Liver (tissue), 9 donors: ENCODE results near the gene PODN. TPM values are rescaled to one million over a fixed set of nuclear protein-coding genes. Genes with fewer than 3 reads are reported as not detected.

Source experiments
- DNase-seq: peaks from one replicate; pipeline ENCODE4 v3.0.0-alpha.2; 2017; ENCODE audit warnings: low spot score
- H3K27ac ChIP-seq, 2 donors: one replicate each; pipeline ENCODE4 v1.7.0; 2013; ENCODE audit warnings: inconsistent platforms in 2 of 2, low read length in 2 of 2, control low read depth in 1 of 2, low read depth in 1 of 2, mild to moderate bottlenecking in 1 of 2
- H3K27me3 ChIP-seq, 4 donors: one replicate each; pipeline versions ENCODE4 v1.6.1 to v1.7.0; 2013; ENCODE audit warnings: low read length in 3 of 4, inconsistent platforms in 1 of 4, mild to moderate bottlenecking in 1 of 4, moderate library complexity in 1 of 4; ENCODE audit not compliant: control insufficient read depth in 4 of 4, insufficient read depth in 4 of 4
- H3K36me3 ChIP-seq, 4 donors: one replicate each; pipeline versions ENCODE4 v1.6.1 to v1.7.0; 2013; ENCODE audit warnings: low read length in 3 of 4, mild to moderate bottlenecking in 3 of 4, low read depth in 1 of 4, moderate library complexity in 1 of 4; ENCODE audit not compliant: control insufficient read depth in 4 of 4, insufficient read depth in 3 of 4
- H3K4me1 ChIP-seq, 4 donors: one replicate each; pipeline versions ENCODE4 v1.6.1 to v1.7.0; 2013; ENCODE audit warnings: low read length in 3 of 4, mild to moderate bottlenecking in 3 of 4, moderate library complexity in 1 of 4; ENCODE audit not compliant: control insufficient read depth in 4 of 4, insufficient read depth in 4 of 4
- H3K4me3 ChIP-seq, 3 donors: one replicate each; pipeline versions ENCODE4 v1.6.1 to v1.7.0; 2013; ENCODE audit warnings: low read length in 3 of 3, control low read depth in 1 of 3, low read depth in 1 of 3, mild to moderate bottlenecking in 1 of 3
- H3K9ac ChIP-seq, 2 donors: one replicate each; pipeline ENCODE4 v1.7.0; 2013; ENCODE audit warnings: low read length in 2 of 2, mild to moderate bottlenecking in 2 of 2, moderate library complexity in 2 of 2, control low read depth in 1 of 2, low read depth in 1 of 2
- H3K9me3 ChIP-seq, 4 donors: one replicate each; pipeline versions ENCODE4 v1.6.1 to v1.7.0; 2013; ENCODE audit warnings: low read length in 3 of 4; ENCODE audit not compliant: control insufficient read depth in 4 of 4
- EGR1 ChIP-seq, 2 donors: IDR thresholded peaks; 2 replicates each; pipeline ENCODE4 v1.6.1; 2016 to 2018; ENCODE audit warnings: antibody characterized with exemption in 2 of 2, low read depth in 2 of 2
- FOXA1 ChIP-seq: IDR thresholded peaks from 2 replicates; pipeline ENCODE4 v1.6.1; 2016; ENCODE audit warnings: antibody characterized with exemption
- FOXA2 ChIP-seq: IDR thresholded peaks from 2 replicates; pipeline ENCODE4 v1.6.1; 2016; ENCODE audit warnings: antibody characterized with exemption
- GABPA ChIP-seq, 2 donors: IDR thresholded peaks in 1 of 2; conservative IDR thresholded peaks in 1 of 2; 2 replicates each; pipeline ENCODE4 v1.6.1; 2016; ENCODE audit warnings: antibody characterized with exemption in 2 of 2, mild to moderate bottlenecking in 1 of 2, moderate library complexity in 1 of 2
- HNF4A ChIP-seq, 2 donors: conservative IDR thresholded peaks; 2 replicates each; pipeline ENCODE4 v1.6.1; 2016; ENCODE audit warnings: antibody characterized with exemption in 2 of 2, mild to moderate bottlenecking in 2 of 2
- HNF4G ChIP-seq: IDR thresholded peaks from 2 replicates; pipeline ENCODE4 v1.6.1; 2016; ENCODE audit warnings: antibody characterized with exemption
- JUND ChIP-seq, 2 donors: IDR thresholded peaks; 2 replicates each; pipeline ENCODE4 v1.6.1; 2016; ENCODE audit warnings: antibody characterized with exemption in 2 of 2
- NR2F2 ChIP-seq: IDR thresholded peaks from 2 replicates; pipeline ENCODE4 v1.6.1; 2016; ENCODE audit warnings: antibody characterized with exemption
- RAD21 ChIP-seq, 2 donors: IDR thresholded peaks; 2 replicates each; pipeline ENCODE4 v1.6.1; 2016; ENCODE audit warnings: antibody characterized with exemption in 2 of 2, mild to moderate bottlenecking in 2 of 2
- RXRA ChIP-seq, 2 donors: IDR thresholded peaks; 2 replicates each; pipeline ENCODE4 v1.6.1; 2017 to 2018; ENCODE audit warnings: antibody characterized with exemption in 2 of 2, mild to moderate bottlenecking in 1 of 2
- SP1 ChIP-seq: IDR thresholded peaks from 2 replicates; pipeline ENCODE4 v1.6.1; 2018; ENCODE audit warnings: antibody characterized with exemption, mild to moderate bottlenecking
- TAF1 ChIP-seq: conservative IDR thresholded peaks from 2 replicates; pipeline ENCODE4 v1.6.1; 2016; ENCODE audit warnings: antibody characterized with exemption, mild to moderate bottlenecking
- YY1 ChIP-seq: IDR thresholded peaks from 2 replicates; pipeline ENCODE4 v1.6.1; 2016; ENCODE audit warnings: antibody characterized with exemption, mild to moderate bottlenecking
- WGBS: extraction: QIAGEN DNeasy Blood & Tissue Kit; methylation state at CpG from one replicate; pipeline ENCODE4 v1.1.7; 2013; 5-methylcytosine and 5-hydroxymethylcytosine counted together
- polyA plus RNA-seq, 2 donors: library from polyadenylated mRNA; stranded (reverse) in 1 of 2; unstranded in 1 of 2; fragments of 200-250 nt in 1 of 2; fragments of >200 nt in 1 of 2; fragmentation: Nextera tagmentation in 1 of 2; extraction: Ambion mirVana in 1 of 2; gene quantifications; one replicate each; pipeline versions ENCODE4 v1.2.1 to v1.2.3, GENCODE V29; 2013 to 2015
- total RNA-seq, 2 donors: library from RNA; depleted of rRNA; stranded (reverse); fragments of >200 nt; gene quantifications; one replicate each; pipeline ENCODE4 v1.2.3, GENCODE V29; 2014
- TF ChIP-seq, protein P1 (sequence below): IDR thresholded peaks from 2 replicates; pipeline ENCODE4 v1.6.1; 2016; ENCODE audit warnings: antibody characterized with exemption
- TF ChIP-seq, protein P2 (sequence below): IDR thresholded peaks from 2 replicates; pipeline ENCODE4 v1.6.1; 2016; ENCODE audit warnings: antibody characterized with exemption
- TF ChIP-seq, protein P3 (sequence below): IDR thresholded peaks from 2 replicates; pipeline ENCODE4 v1.6.1; 2016; ENCODE audit warnings: antibody characterized with exemption
- TF ChIP-seq, protein P4 (sequence below): fragments of 150-350 bp; IDR thresholded peaks from 2 replicates; pipeline ENCODE4 v1.5.1; 2017; ENCODE audit warnings: improper control_type of control experiment, low read depth, low read length; ENCODE audit not compliant: missing input control
- TF ChIP-seq, protein P5 (sequence below): IDR thresholded peaks from 2 replicates; pipeline ENCODE4 v1.6.1; 2016; ENCODE audit warnings: antibody characterized with exemption, mild to moderate bottlenecking
- donor health status: healthy.
- donor health status: healthy.
- donor health status: healthy.
- donor health status: healthy.
- donor health status: healthy.

PODN gene
- total and polyA plus RNA-seq, 4 donors, result 1.9 to 10.8 (median 6.3) TPM

DNA sequence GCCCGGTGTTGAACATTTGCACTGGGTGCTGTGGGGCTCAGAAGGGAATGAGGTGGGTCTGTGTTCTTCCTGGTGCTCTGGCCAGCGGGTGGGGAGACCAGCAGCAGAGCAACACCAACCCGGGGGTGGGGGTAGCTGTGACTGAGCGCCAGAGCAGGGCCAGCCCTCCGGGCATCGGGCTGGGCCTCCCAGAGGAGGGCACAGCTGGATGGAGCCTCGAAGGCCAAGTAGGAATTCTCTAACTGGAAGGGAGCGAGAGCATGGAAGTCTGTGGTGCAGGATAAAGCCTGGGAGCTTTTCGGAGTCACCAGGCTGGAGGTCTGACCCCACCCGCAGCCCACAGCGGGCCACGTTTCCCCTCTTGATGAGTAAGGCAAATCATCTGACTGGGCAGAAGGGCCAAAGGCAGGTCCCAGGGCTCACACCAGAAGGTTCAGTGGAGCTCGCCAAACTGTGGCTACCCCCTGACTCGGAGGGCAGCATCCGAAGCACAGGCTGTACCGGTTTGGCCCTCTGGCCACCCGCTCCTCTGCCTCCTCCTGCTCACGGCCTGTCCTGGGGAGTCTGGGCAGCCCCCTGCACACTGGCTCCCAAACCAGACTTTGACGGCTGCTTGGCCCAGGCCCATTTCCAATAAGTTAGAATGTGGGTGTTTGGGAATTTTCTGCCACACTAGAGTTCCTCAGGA is 61.6 kb downstream of the PODN start:
- peak overlapping the region in 1 of 2 donors; percentile 25 for H3K27ac ChIP-seq
- DNase-seq, result no peak
- no peak overlapping the region for H3K4me3 ChIP-seq
- 89% methylated on average over 19 of the region's 19 CpGs for WGBS
- no peaks in the 10 kb centered on the region for H3K36me3 ChIP-seq
- no peaks in the 10 kb centered on the region for H3K27me3 ChIP-seq
- TF ChIP-seq FOXA2 (no peak), RXRA (IDR thresholded peaks at IDR 0.05) (no peak), FOXA1 (no peak), NR2F2 (peak; percentile 31)
- H3K4me1 ChIP-seq, result peaks cover 0 to 1% (median 0%) of the 10 kb centered on the region in 4 donors
- H3K9me3 ChIP-seq, result no peaks in the 10 kb centered on the region
- no peak overlapping the region for H3K9ac ChIP-seq

DNA sequence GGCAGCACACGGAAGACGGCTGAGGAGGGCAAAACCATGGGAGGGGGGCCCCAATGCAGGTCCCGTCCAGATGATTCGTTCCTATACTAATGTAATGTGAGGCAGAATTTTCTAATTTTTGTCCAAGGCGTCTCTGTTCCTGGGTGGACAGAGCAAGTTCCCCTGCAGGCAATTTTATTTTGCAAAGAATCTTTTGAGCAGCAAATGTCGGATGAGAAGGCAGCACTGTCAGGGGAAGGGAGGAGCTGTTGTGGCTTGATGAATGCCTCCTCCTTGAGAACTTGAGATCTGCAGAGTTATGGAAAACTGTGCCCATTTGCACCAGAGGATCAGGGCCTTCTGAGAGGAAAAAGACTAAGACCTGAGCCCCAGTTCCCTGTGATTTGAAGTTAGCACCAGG is 63.1 kb downstream of the PODN start:
- Histone ChIP-seq H3K27ac (no peak overlapping the region), H3K9me3 (no peaks in the 10 kb centered on the region), H3K27me3 (no peaks in the 10 kb centered on the region), H3K4me3 (no peak overlapping the region), H3K9ac (no peak overlapping the region), H3K36me3 (no peaks in the 10 kb centered on the region), H3K4me1 (peaks cover 0 to 4% (median under 1%) of the 10 kb centered on the region in 4 donors)
- 86% methylated on average over 6 of the region's 6 CpGs for WGBS
- DNase-seq, result no peak
- TF ChIP-seq RXRA (IDR thresholded peaks at IDR 0.05) (no peak), JUND (IDR thresholded peaks at IDR 0.05) (no peak), RAD21 (IDR thresholded peaks at IDR 0.05) (no peak), HNF4A (conservative IDR thresholded peaks at IDR 0.05) (no peak), NR2F2 (no peak), EGR1 (IDR thresholded peaks at IDR 0.05; ENCODE audit: low read depth in 2 of 2) (no peak), FOXA2 (no peak), SP1 (no peak), YY1 (no peak), TAF1 (no peak), HNF4G (no peak), GABPA (IDR thresholded peaks at IDR 0.05 in 1 of 2, conservative IDR thresholded peaks at IDR 0.05 in 1 of 2) (no peak)
- TF ChIP-seq, protein P1, sequence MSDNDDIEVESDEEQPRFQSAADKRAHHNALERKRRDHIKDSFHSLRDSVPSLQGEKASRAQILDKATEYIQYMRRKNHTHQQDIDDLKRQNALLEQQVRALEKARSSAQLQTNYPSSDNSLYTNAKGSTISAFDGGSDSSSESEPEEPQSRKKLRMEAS, result no peak
- TF ChIP-seq, protein P2, sequence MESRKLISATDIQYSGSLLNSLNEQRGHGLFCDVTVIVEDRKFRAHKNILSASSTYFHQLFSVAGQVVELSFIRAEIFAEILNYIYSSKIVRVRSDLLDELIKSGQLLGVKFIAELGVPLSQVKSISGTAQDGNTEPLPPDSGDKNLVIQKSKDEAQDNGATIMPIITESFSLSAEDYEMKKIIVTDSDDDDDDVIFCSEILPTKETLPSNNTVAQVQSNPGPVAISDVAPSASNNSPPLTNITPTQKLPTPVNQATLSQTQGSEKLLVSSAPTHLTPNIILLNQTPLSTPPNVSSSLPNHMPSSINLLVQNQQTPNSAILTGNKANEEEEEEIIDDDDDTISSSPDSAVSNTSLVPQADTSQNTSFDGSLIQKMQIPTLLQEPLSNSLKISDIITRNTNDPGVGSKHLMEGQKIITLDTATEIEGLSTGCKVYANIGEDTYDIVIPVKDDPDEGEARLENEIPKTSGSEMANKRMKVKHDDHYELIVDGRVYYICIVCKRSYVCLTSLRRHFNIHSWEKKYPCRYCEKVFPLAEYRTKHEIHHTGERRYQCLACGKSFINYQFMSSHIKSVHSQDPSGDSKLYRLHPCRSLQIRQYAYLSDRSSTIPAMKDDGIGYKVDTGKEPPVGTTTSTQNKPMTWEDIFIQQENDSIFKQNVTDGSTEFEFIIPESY, result no peak
- TF ChIP-seq, protein P3, sequence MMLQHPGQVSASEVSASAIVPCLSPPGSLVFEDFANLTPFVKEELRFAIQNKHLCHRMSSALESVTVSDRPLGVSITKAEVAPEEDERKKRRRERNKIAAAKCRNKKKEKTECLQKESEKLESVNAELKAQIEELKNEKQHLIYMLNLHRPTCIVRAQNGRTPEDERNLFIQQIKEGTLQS, result no peak
- TF ChIP-seq, protein P4, sequence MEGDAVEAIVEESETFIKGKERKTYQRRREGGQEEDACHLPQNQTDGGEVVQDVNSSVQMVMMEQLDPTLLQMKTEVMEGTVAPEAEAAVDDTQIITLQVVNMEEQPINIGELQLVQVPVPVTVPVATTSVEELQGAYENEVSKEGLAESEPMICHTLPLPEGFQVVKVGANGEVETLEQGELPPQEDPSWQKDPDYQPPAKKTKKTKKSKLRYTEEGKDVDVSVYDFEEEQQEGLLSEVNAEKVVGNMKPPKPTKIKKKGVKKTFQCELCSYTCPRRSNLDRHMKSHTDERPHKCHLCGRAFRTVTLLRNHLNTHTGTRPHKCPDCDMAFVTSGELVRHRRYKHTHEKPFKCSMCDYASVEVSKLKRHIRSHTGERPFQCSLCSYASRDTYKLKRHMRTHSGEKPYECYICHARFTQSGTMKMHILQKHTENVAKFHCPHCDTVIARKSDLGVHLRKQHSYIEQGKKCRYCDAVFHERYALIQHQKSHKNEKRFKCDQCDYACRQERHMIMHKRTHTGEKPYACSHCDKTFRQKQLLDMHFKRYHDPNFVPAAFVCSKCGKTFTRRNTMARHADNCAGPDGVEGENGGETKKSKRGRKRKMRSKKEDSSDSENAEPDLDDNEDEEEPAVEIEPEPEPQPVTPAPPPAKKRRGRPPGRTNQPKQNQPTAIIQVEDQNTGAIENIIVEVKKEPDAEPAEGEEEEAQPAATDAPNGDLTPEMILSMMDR, result no peak
- TF ChIP-seq, protein P5, sequence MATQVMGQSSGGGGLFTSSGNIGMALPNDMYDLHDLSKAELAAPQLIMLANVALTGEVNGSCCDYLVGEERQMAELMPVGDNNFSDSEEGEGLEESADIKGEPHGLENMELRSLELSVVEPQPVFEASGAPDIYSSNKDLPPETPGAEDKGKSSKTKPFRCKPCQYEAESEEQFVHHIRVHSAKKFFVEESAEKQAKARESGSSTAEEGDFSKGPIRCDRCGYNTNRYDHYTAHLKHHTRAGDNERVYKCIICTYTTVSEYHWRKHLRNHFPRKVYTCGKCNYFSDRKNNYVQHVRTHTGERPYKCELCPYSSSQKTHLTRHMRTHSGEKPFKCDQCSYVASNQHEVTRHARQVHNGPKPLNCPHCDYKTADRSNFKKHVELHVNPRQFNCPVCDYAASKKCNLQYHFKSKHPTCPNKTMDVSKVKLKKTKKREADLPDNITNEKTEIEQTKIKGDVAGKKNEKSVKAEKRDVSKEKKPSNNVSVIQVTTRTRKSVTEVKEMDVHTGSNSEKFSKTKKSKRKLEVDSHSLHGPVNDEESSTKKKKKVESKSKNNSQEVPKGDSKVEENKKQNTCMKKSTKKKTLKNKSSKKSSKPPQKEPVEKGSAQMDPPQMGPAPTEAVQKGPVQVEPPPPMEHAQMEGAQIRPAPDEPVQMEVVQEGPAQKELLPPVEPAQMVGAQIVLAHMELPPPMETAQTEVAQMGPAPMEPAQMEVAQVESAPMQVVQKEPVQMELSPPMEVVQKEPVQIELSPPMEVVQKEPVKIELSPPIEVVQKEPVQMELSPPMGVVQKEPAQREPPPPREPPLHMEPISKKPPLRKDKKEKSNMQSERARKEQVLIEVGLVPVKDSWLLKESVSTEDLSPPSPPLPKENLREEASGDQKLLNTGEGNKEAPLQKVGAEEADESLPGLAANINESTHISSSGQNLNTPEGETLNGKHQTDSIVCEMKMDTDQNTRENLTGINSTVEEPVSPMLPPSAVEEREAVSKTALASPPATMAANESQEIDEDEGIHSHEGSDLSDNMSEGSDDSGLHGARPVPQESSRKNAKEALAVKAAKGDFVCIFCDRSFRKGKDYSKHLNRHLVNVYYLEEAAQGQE, result no peak
